ENCODE measurements around the gene PXK.

GRCh38 chr3:58329150-58329921 lies 3.4 kb upstream of the PXK start:
- TF ChIP-seq RAD21 (IDR thresholded peaks at IDR 0.05) = no peak
- TF ChIP-seq CTCF (IDR thresholded peaks at IDR 0.05; ENCODE audit: low read depth, low read length, missing input control) = no peak
- TF ChIP-seq SP1 (IDR thresholded peaks at IDR 0.05) = no peak
- no peak for TF ChIP-seq HNF4G (IDR thresholded peaks at IDR 0.05)
